Parathyroid adenoma (tissue), 2 donors: ENCODE results near the gene VIPR2.

Source experiments
- H2AFZ ChIP-seq: fragments of 300-600 bp; sonication (generic); one replicate; pipeline ENCODE4 v1.7.0; 2017; ENCODE audit warnings: antibody characterized with exemption, mild to moderate bottlenecking
- H3K27ac ChIP-seq: fragments of 300-600 bp; sonication (generic); one replicate; pipeline ENCODE4 v1.7.0; 2017
- H3K27me3 ChIP-seq: fragments of 300-600 bp; sonication (generic); one replicate; pipeline ENCODE4 v1.7.0; 2017; ENCODE audit warnings: low read length; ENCODE audit not compliant: control insufficient read depth, insufficient read depth
- H3K36me3 ChIP-seq: fragments of 300-600 bp; sonication (generic); one replicate; pipeline ENCODE4 v1.7.0; 2017; ENCODE audit warnings: low read length; ENCODE audit not compliant: control insufficient read depth, insufficient read depth
- H3K4me1 ChIP-seq: fragments of 300-600 bp; sonication (generic); one replicate; pipeline ENCODE4 v1.7.0; 2017; ENCODE audit warnings: control low read depth
- H3K4me2 ChIP-seq: fragments of 300-600 bp; sonication (generic); one replicate; pipeline ENCODE4 v1.7.0; 2017; ENCODE audit warnings: low read length
- H3K4me3 ChIP-seq: fragments of 300-600 bp; sonication (generic); one replicate; pipeline ENCODE4 v1.7.0; 2017; ENCODE audit warnings: low read depth, low read length
- H3K79me2 ChIP-seq: fragments of 300-600 bp; sonication (generic); one replicate; pipeline ENCODE4 v1.7.0; 2017; ENCODE audit warnings: control low read depth
- H3K9ac ChIP-seq: fragments of 300-600 bp; sonication (generic); one replicate; pipeline ENCODE4 v1.7.0; 2017; ENCODE audit warnings: mild to moderate bottlenecking
- H3K9me3 ChIP-seq: fragments of 300-600 bp; sonication (generic); one replicate; pipeline ENCODE4 v1.7.0; 2017; ENCODE audit warnings: low read length; ENCODE audit not compliant: control insufficient read depth
- TF ChIP-seq, protein P1 (sequence below): fragments of 300-600 bp; sonication (generic); IDR thresholded peaks from one replicate; pipeline ENCODE4 v1.7.0; 2017; ENCODE audit warnings: antibody characterized with exemption, mild to moderate bottlenecking
- donor health status: primary hyperparathyroidism.

The VIPR2 gene

DNA sequence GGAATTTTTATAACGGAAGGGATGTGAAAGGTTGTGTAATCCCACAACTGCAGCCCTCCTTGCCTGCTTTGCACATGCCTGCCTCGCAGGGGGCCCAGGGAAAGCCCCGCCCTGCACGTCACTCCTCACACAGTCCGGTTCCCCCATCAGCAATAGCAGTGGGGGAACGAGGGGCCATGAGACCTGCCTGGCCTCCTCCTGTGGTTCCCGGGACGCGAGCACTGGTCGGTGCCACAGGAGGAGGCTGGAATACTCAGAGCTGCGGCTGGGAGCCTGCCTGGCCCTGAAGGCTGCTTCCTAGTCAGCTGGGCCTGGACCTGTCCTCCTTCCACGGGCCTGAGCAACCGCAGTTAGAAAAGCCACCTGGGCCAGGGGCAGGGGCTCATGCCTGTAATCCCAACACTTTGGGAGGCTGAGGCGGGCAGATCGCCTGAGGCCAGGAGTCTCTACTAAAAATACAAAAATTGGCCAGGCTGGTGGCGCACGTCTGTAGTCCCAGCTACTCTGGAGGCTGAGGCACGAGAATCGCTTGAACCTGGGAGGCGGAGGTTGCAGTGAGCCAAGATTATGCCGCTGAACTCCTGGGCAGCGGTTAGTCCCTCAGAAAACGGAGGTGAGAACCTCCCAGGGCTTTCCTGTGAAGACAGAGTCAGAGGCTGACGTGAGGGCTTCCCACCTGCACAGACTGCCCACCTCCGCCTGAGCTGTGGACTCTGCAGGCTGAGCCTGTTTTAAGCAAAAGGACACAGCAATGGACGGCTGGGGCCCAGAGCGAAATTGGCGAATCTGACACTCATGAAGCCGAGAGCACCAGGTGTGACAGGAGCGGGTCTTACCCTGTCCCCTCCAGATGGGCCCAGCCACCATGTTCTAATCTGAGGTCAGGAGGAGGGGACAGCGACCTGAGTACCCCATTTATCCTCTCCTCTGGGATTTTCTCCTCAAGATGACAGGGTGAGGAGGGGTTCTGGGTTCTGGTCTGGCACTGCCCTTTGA is 52.9 kb downstream of the VIPR2 start:
- H3K4me1 ChIP-seq = no peaks in the 10 kb centered on the region
- no peak overlapping the region for H3K4me3 ChIP-seq
- H3K9ac ChIP-seq = no peak overlapping the region
- H3K9me3 ChIP-seq = no peaks in the 10 kb centered on the region
- no peak overlapping the region for H3K27ac ChIP-seq
- TF ChIP-seq, protein P1, sequence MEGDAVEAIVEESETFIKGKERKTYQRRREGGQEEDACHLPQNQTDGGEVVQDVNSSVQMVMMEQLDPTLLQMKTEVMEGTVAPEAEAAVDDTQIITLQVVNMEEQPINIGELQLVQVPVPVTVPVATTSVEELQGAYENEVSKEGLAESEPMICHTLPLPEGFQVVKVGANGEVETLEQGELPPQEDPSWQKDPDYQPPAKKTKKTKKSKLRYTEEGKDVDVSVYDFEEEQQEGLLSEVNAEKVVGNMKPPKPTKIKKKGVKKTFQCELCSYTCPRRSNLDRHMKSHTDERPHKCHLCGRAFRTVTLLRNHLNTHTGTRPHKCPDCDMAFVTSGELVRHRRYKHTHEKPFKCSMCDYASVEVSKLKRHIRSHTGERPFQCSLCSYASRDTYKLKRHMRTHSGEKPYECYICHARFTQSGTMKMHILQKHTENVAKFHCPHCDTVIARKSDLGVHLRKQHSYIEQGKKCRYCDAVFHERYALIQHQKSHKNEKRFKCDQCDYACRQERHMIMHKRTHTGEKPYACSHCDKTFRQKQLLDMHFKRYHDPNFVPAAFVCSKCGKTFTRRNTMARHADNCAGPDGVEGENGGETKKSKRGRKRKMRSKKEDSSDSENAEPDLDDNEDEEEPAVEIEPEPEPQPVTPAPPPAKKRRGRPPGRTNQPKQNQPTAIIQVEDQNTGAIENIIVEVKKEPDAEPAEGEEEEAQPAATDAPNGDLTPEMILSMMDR = no peak
- no peaks in the 10 kb centered on the region for H3K36me3 ChIP-seq
- no peak overlapping the region for H3K4me2 ChIP-seq
- no peak overlapping the region for H2AFZ ChIP-seq
- H3K27me3 ChIP-seq = no peaks in the 10 kb centered on the region
- no peaks in the 10 kb centered on the region for H3K79me2 ChIP-seq

DNA sequence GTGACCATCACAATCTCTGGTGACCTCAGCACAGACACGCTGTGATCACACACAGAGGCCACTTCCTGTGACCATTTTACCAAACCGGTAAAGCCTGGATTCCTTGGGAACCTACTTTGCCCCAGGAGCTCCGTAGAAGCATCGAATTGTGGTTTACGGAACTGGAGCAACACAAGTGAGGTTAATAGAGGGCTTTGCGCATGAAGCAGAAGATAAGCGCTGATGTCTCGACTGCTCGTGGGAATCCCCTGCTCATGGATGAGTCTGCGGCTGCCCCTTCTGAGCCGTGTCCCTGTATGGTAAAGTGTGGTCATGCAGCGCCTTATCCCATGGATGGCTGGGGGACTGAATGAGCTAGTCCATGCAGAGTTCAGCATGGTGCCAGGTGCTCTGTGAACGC is 53.6 kb downstream of the VIPR2 start:
- Histone ChIP-seq H3K9ac (no peak overlapping the region), H3K27ac (no peak overlapping the region), H3K9me3 (no peaks in the 10 kb centered on the region), H3K36me3 (no peaks in the 10 kb centered on the region), H3K4me1 (no peaks in the 10 kb centered on the region), H3K4me3 (no peak overlapping the region), H3K4me2 (no peak overlapping the region), H3K27me3 (no peaks in the 10 kb centered on the region), H2AFZ (no peak overlapping the region), H3K79me2 (no peaks in the 10 kb centered on the region)
- TF ChIP-seq, protein P1 = no peak

DNA sequence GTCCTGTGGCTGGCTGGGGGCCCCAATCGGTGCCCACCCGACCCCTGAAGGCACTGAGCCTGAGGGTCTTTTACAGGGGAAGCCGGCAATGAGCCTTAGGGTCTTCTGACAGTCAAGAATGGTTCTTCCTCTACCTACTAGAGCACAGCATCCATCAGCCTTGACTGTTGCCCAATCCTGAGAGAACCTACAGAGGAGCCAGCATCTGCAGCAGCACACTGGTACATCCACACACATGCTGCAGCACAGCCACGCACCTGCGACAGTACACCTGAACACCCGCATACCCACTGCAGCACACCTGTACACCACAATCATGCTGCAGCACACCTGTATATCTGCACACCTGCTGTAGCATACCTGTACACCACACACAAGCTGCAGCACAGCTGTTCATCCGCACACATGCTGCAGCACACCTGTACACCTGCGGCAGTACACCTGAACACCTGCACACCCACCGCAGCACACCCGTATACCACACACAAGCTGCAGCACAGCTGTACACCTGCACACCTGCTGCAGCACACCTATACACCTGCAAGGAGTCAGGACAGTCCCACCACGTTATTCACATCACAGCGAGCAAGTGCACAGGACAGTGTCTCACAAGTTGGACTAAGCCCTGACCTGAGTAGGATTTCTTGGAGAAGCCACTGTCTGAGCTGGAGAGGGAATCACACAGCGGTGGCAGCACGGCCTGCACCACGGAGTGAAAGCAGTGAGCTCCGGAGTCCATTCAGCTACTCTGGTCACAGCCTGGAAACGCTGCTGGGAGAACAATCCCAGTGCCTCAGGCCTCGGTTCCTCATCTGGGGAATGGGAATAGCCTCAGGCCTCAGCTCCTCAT is 56.4 kb downstream of the VIPR2 start:
- Histone ChIP-seq H3K4me1 (no peaks in the 10 kb centered on the region), H2AFZ (no peak overlapping the region)
- TF ChIP-seq, protein P1 = no peak

DNA sequence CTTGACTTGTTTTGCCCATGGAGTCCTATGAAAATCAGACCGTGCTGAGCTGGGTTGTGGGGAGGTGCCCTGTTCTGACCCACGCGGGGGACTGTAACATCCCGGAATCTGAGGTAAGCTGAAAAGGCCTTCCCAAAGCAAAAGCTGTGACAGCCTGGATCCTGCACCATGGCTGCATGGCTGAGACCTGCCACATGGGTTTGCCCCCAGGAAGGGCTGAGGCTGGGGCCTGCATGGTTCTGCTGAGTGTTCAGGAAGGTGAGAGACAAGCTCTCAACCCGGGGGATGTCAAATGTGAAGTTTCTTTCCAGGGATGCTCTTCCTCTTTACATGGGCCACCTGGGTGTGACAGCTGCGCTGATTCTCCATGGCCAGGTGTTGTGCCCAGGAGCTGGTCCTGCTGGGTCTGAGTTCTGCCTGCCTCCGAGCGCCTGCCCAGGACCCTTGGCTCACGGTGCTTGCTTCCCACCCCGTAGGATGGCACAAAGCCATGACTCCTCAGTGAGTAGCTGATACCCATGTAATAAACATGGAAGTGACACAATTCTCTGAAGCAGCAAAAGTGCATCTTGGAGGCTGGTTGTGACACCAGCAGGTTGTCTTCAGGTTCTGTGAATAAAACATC is 58.3 kb downstream of the VIPR2 start:
- Histone ChIP-seq H3K79me2 (no peaks in the 10 kb centered on the region), H3K4me1 (no peaks in the 10 kb centered on the region), H3K9me3 (no peaks in the 10 kb centered on the region), H3K27ac (no peak overlapping the region), H3K9ac (no peak overlapping the region), H3K4me3 (no peak overlapping the region), H3K27me3 (no peaks in the 10 kb centered on the region), H3K4me2 (no peak overlapping the region), H2AFZ (no peak overlapping the region), H3K36me3 (no peaks in the 10 kb centered on the region)
- TF ChIP-seq, protein P1 = no peak

More for the DNA sequence above, 56.4 kb downstream of the VIPR2 start:
- H3K9ac ChIP-seq = no peak overlapping the region
- no peaks in the 10 kb centered on the region for H3K9me3 ChIP-seq
- no peaks in the 10 kb centered on the region for H3K27me3 ChIP-seq
- no peaks in the 10 kb centered on the region for H3K79me2 ChIP-seq
- no peak overlapping the region for H3K4me2 ChIP-seq
- H3K27ac ChIP-seq = no peak overlapping the region
- no peak overlapping the region for H3K4me3 ChIP-seq
- H3K36me3 ChIP-seq = no peaks in the 10 kb centered on the region
